GM10266 (cell line): ENCODE results near the gene RNF41.
"Not testable (repeated sequence)": the region's sequence is repeated elsewhere in the genome, so short reads cannot be mapped to it uniquely, and the experiment has no call there.

Experiments used
- DNase-seq: peaks from one replicate; pipeline ENCODE4 v3.0.0; 2012; ENCODE audit errors: extremely low spot score
- CTCF ChIP-seq: IDR thresholded peaks from 2 replicates; pipeline ENCODE4 v1.5.1; 2012; ENCODE audit warnings: mild to moderate bottlenecking, low read depth; ENCODE audit not compliant: control insufficient read depth, insufficient read depth; ENCODE audit errors: missing control alignments

RNF41 gene

GRCh38 chr12:56159482-56160192 lies 62.1 kb downstream of the RNF41 start:
- TF ChIP-seq CTCF: no peak
- DNase-seq: no peak

- peak; percentile 28 for DNase-seq
- TF ChIP-seq CTCF: no peak
These were observed 62.7 kb downstream of the RNF41 start for GRCh38 chr12:56158926-56159461.

- no peak for TF ChIP-seq CTCF
- peak; percentile 91 for DNase-seq
These were observed 63.4 kb downstream of the RNF41 start, which contains the start of gene MYL6 for GRCh38 chr12:56158029-56158925. MYL6 (plus strand) TSS chr12:56158359; CDS start chr12:56158402, 43 bp downstream.

GRCh38 chr12:56157201-56158028 lies 64.3 kb downstream of the RNF41 start:
- peak; percentile 37 for TF ChIP-seq CTCF
- peak; percentile 70 for DNase-seq

- not testable (repeated sequence) for DNase-seq
These were observed 65.1 kb downstream of the RNF41 start for GRCh38 chr12:56156464-56157200.

- no peak for DNase-seq
- no peak for TF ChIP-seq CTCF
These were observed 66.4 kb downstream of the RNF41 start for GRCh38 chr12:56155256-56155845.

- no peak for DNase-seq
- TF ChIP-seq CTCF: no peak
These were observed 66.9 kb downstream of the RNF41 start for GRCh38 chr12:56154818-56155217.
